ENCODE data around the gene GJC3.
A peak's percentile ranks its signal among the peaks of the same experiment; 100 is the strongest.
"Not testable (repeated sequence)": the region's sequence is repeated elsewhere in the genome, so short reads cannot be mapped to it uniquely, and the experiment has no call there.

Gene GJC3

DNA sequence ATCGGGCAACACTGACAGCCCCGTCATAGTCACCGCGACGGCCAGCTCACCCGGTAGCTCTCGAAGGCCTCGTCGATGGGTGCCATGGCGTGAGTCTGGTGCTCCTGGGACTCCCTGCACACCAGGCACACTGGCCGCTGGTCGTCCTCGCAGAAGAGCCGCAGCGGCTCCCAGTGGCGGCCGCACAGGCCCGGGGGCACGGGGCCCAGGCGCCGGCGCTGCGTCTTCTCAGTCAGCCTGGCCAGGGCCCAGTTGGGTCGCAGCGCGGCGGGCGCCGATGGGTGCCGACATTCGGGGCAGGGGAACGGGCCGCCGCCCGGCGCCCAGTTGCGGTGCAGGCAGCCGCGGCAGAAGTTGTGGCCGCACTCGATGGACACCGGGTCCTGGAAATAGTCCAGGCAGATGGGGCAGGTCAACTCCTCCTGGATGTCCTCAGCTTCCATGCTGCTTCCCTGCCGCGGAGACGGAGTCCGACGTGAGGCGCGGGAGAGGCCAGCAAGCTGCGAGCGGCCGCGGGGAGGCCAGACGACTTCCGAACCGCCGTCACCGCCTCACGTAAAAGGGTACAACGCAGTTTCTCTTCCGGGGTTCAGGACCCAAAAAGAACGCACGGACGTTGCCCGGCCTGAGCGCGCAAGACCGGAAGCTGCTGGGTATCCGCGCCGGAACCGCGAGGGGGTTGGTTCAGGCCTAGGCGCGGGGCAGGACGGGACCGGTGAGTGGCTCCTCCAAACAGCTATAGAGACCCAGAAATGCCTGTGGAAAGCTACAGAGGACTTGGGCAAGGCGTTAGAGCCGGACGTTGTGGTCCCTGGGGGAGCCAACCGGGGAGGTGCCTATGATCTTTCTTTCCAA, 10.2 kb downstream of the GJC3 start, which contains the start of gene TRIM4:
TSS of gene TRIM4 (minus strand) at position 572 of the 855 bp plus-strand sequence. CDS start at position 443, 129 bp downstream.
- ATAC-seq (replicated peaks): peak; percentile 99
- H3K27ac Mint-ChIP-seq: peak within 1 kb of the TSS; percentile 98
- H3K27me3 Mint-ChIP-seq: no peaks in the 10 kb centered on the region
- no peaks in the 10 kb centered on the region for H3K9me3 Mint-ChIP-seq
- DNase-seq: peak; percentile 91
- H3K36me3 Mint-ChIP-seq: peaks cover 36 to 49% of the 10 kb centered on the region in 2 donors
- peak within 1 kb of the TSS; percentile 96 for H3K4me3 Mint-ChIP-seq
- peaks cover 30 to 44% of the 10 kb centered on the region in 2 donors for H3K4me1 Mint-ChIP-seq

DNA sequence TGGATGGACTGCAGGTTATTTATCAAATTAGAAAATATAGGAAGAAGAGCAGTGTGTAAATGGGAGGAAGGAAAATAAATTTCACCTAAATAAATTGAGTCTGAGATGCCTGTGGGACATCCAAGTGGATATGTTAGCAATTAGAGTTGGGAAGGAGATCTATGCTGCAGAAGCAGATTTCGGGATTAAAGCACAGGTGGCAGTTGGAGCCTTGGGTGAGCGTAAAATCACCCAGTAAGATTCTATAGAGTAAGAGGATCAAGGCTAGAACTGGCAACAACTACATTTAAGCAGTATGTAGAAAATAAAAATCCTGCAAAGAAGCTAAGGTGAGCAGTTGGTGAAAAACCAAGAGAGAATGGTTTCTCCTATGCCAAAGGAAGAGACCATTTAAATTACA, 18.4 kb downstream of the GJC3 start:
- ATAC-seq (replicated peaks): no peak
- Mint-ChIP-seq H3K9me3 (no peaks in the 10 kb centered on the region), H3K27ac (no peak overlapping the region), H3K36me3 (peaks cover 27 to 64% of the 10 kb centered on the region in 2 donors), H3K4me1 (peaks cover 19 to 32% of the 10 kb centered on the region in 2 donors), H3K4me3 (no peak overlapping the region), H3K27me3 (no peaks in the 10 kb centered on the region)
- DNase-seq: no peak

DNA sequence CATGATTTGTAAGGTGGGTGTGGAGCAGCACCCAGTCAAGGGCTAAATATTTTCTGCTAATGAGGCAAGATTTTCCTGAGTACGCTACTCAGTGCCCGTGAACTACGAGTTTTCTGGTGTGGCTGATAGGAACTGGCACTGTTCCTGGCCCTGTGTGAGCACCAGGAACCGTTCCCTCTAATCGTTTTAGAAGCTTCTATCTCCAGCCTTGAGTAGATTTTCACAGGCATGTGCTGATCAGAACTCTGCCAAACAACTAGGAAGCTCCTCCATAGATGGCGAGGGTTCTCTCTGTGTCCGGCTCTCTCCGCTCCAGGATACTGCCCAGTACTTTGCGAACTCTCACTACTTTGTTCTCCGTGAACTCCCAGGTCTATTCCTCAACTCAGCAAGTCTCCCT, 27.8 kb downstream of the GJC3 start:
- H3K9me3 Mint-ChIP-seq: peaks cover 1 to 4% of the 10 kb centered on the region in 2 donors
- DNase-seq (no peak), ATAC-seq (replicated peaks) (no peak)
- peaks cover 63 to 68% of the 10 kb centered on the region in 2 donors for H3K36me3 Mint-ChIP-seq
- H3K4me3 Mint-ChIP-seq: no peak overlapping the region
- no peaks in the 10 kb centered on the region for H3K27me3 Mint-ChIP-seq
- H3K4me1 Mint-ChIP-seq: peaks cover 0 to 6% of the 10 kb centered on the region in 2 donors
- H3K27ac Mint-ChIP-seq: no peak overlapping the region

GRCh38 chr7:99899830-99900519, 29.4 kb downstream of the GJC3 start:
- H3K36me3 Mint-ChIP-seq: peaks cover 60% of the 10 kb centered on the region in 2 donors
- DNase-seq: no peak
- H3K27ac Mint-ChIP-seq: no peak overlapping the region
- no peak for ATAC-seq (replicated peaks)
- peaks cover 0 to 6% of the 10 kb centered on the region in 2 donors for H3K4me1 Mint-ChIP-seq
- no peak overlapping the region for H3K4me3 Mint-ChIP-seq
- peaks cover 1 to 4% of the 10 kb centered on the region in 2 donors for H3K9me3 Mint-ChIP-seq
- H3K27me3 Mint-ChIP-seq: no peaks in the 10 kb centered on the region

DNA sequence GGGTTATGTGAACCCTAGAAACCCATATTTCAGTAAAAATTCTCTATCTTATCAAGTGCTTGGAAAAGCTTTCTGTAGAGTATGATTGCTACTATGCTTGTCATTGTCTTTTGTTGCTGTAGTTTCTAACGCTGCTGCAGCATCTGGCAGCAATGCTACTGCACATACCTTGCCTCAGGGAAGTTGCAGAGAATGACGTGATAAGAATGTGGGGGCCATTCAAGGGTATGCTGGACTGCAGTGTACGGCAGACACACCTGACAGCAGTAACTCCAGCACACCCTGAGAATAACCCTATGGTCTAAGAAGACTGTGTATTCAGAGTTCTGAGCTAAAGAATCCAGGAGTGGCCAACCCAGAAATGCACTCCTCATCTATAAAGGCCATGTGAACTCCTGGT, 30.6 kb downstream of the GJC3 start:
- Mint-ChIP-seq H3K4me1 (peaks cover 0 to 6% of the 10 kb centered on the region in 2 donors), H3K4me3 (no peak overlapping the region), H3K27me3 (no peaks in the 10 kb centered on the region), H3K9me3 (peaks cover 1 to 4% of the 10 kb centered on the region in 2 donors), H3K36me3 (peaks cover 54 to 61% of the 10 kb centered on the region in 2 donors), H3K27ac (no peak overlapping the region)
- ATAC-seq (replicated peaks) (no peak), DNase-seq (no peak)

- peaks cover 1 to 4% of the 10 kb centered on the region in 2 donors for H3K9me3 Mint-ChIP-seq
- no peak for ATAC-seq (replicated peaks)
- no peaks in the 10 kb centered on the region for H3K27me3 Mint-ChIP-seq
- H3K4me1 Mint-ChIP-seq: peaks cover 0 to 6% of the 10 kb centered on the region in 2 donors
- DNase-seq: no peak
- H3K36me3 Mint-ChIP-seq: peaks cover 51 to 53% of the 10 kb centered on the region in 2 donors
- H3K4me3 Mint-ChIP-seq: no peak overlapping the region
- no peak overlapping the region for H3K27ac Mint-ChIP-seq
These were observed 31.4 kb downstream of the GJC3 start for GRCh38 chr7:99898023-99898357.

- H3K27ac Mint-ChIP-seq: no peak overlapping the region
These were observed 31.9 kb downstream of the GJC3 start for GRCh38 chr7:99897322-99898022.

GRCh38 chr7:99894738-99895137, 34.7 kb downstream of the GJC3 start:
- ATAC-seq (replicated peaks) (no peak), DNase-seq (no peak)
- Mint-ChIP-seq H3K4me3 (no peak overlapping the region), H3K27ac (no peak overlapping the region), H3K27me3 (no peaks in the 10 kb centered on the region), H3K36me3 (peaks cover 54 to 56% of the 10 kb centered on the region in 2 donors), H3K4me1 (peaks cover 0 to 6% of the 10 kb centered on the region in 2 donors), H3K9me3 (peaks cover 0 to 7% of the 10 kb centered on the region in 2 donors)

More at GRCh38 chr7:99897322-99898022, 31.9 kb downstream of the GJC3 start:
- no peaks in the 10 kb centered on the region for H3K27me3 Mint-ChIP-seq
- H3K4me3 Mint-ChIP-seq: no peak overlapping the region
- peaks cover 1 to 4% of the 10 kb centered on the region in 2 donors for H3K9me3 Mint-ChIP-seq
- H3K36me3 Mint-ChIP-seq: peaks cover 50 to 53% of the 10 kb centered on the region in 2 donors
- no peak for DNase-seq
- peak; percentile 31 to 55 for ATAC-seq (replicated peaks)
- H3K4me1 Mint-ChIP-seq: peaks cover 0 to 6% of the 10 kb centered on the region in 2 donors

- H3K27me3 Mint-ChIP-seq: no peaks in the 10 kb centered on the region
- DNase-seq (no peak), ATAC-seq (replicated peaks) (no peak)
- H3K36me3 Mint-ChIP-seq: peaks cover 56% of the 10 kb centered on the region in 2 donors
- no peak overlapping the region for H3K27ac Mint-ChIP-seq
- no peak overlapping the region for H3K4me3 Mint-ChIP-seq
- H3K4me1 Mint-ChIP-seq: peaks cover 0 to 6% of the 10 kb centered on the region in 2 donors
- peaks cover 0 to 7% of the 10 kb centered on the region in 2 donors for H3K9me3 Mint-ChIP-seq
These were observed 36.1 kb downstream of the GJC3 start for GRCh38 chr7:99893280-99893679.

GRCh38 chr7:99890348-99890747, 39.1 kb downstream of the GJC3 start:
- H3K36me3 Mint-ChIP-seq: peaks cover 46 to 59% of the 10 kb centered on the region in 2 donors
- DNase-seq; ATAC-seq (replicated peaks); H3K9me3 Mint-ChIP-seq; H3K4me1 Mint-ChIP-seq; H3K27me3 Mint-ChIP-seq; H3K27ac Mint-ChIP-seq; H3K4me3 Mint-ChIP-seq: not testable (repeated sequence)

DNA sequence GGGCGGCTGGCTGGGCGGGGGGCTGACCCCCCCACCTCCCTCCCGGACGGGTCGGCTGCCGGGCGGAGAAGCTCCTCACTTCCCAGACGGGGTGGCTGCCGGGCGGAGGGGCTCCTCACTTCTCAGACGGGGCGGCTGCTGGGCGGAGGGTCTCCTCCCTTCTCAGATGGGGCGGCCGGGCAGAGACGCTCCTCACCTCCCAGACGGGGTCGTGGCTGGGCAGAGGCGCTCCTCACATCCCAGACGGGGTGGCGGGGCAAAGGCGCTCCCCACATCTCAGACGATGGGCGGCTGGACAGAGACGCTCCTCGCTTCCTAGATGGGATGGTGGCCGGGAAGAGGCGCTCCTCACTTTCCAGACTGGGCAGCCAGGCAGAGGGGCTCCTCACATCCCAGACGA, 41.1 kb downstream of the GJC3 start:
- H3K9me3 Mint-ChIP-seq; H3K27ac Mint-ChIP-seq; H3K4me1 Mint-ChIP-seq; H3K4me3 Mint-ChIP-seq; ATAC-seq (replicated peaks); DNase-seq; H3K27me3 Mint-ChIP-seq: not testable (repeated sequence)
- H3K36me3 Mint-ChIP-seq: peaks cover 55 to 70% of the 10 kb centered on the region in 2 donors

DNA sequence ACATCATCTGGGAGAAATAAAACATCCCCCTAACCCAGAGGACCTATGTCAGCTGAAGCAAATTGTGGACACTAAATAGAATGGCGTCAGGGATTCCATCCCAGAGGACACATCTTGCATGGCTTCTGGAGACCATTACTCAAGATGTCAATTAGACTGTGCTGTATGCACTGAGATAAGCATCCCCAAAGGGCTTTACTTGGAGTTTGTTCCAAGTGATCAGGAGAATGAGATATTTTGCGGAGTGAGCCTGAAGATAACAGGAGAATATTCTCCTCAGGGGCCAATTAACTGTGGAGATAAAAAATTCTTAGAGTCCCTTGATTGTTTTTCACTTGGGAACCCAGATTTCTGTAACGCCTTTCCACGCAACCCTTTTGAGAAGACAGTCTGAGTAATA, 48.0 kb downstream of the GJC3 start:
- Mint-ChIP-seq H3K4me3 (no peak overlapping the region), H3K4me1 (peaks cover 0 to 4% of the 10 kb centered on the region in 2 donors), H3K9me3 (peaks cover 3 to 5% of the 10 kb centered on the region in 2 donors), H3K36me3 (peaks cover 30 to 43% of the 10 kb centered on the region in 2 donors), H3K27me3 (no peaks in the 10 kb centered on the region), H3K27ac (no peak overlapping the region)
- DNase-seq (no peak), ATAC-seq (replicated peaks) (no peak)

DNA sequence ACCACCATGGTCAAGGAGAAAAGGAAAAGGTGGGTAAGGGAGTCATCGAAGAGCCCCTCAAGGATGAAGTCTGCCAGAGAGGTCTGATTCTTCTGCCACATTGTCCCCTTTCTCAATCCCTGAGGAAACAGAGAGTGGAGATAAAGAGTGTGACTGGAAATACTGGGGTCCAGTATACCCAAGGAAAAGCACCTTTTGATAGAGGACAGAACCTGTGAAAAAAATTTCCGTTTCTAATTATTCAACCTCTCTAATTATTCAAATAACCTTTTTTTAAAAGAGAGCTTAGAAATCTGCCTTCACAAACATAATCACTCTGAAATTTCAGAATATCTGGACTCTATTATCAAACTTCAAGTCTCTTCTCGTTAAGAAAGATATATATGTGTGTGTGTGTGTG, 52.5 kb downstream of the GJC3 start, which contains the start of gene OR2AE1:
TSS of gene OR2AE1 (minus strand) at position 101 of the 400 bp plus-strand sequence. CDS start at position 101, 0 bp downstream.
- Mint-ChIP-seq H3K36me3 (peaks cover 16 to 30% of the 10 kb centered on the region in 2 donors), H3K9me3 (peaks cover 0 to 1% of the 10 kb centered on the region in 2 donors), H3K4me3 (no peak within 1 kb of the TSS), H3K27ac (no peak within 1 kb of the TSS), H3K4me1 (no peaks in the 10 kb centered on the region), H3K27me3 (peaks cover 0 to 2% of the 10 kb centered on the region in 2 donors)
- ATAC-seq (replicated peaks) (no peak), DNase-seq (no peak)

DNA sequence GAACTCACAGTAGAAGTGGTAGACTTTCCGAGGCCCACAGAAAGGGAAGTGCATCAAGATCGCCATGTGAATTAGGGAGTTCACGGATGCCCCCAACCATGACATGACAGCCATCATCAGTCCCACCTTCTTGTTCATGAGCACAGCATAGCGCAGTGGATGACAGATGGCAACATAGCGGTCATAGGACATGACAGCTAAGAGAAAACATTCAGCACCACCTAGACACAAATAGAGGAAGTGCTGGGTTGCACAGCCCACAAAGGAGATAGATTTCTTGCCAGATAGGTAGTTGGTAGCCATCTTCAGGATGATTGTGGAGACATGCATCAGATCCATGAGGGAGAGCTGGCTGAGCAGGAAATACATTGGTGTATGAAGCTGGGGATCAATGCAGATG, 52.9 kb downstream of the GJC3 start:
- Mint-ChIP-seq H3K36me3 (peaks cover 16 to 30% of the 10 kb centered on the region in 2 donors), H3K9me3 (peaks cover 0 to 1% of the 10 kb centered on the region in 2 donors), H3K27ac (no peak overlapping the region), H3K27me3 (peaks cover 0 to 6% of the 10 kb centered on the region in 2 donors), H3K4me3 (no peak overlapping the region), H3K4me1 (no peaks in the 10 kb centered on the region)
- DNase-seq: no peak
- no peak for ATAC-seq (replicated peaks)

All from stimulated activated naive B cell treated with anti-CD40 and anti-IgM and Interleukin-4, amounts not matched to agents 10 μg/mL and 1 μg/mL and 100 μg/mL, for 72 hours (primary cell).